Kidney (tissue), 14 donors: Measurements from ENCODE around the gene TMBIM4. TPM values are rescaled to one million over a fixed set of nuclear protein-coding genes. Genes with fewer than 3 reads are reported as not detected.

Source experiments
- DNase-seq, 5 donors: peaks; one replicate each; pipeline ENCODE4 v3.0.0-alpha.2; 2013 to 2020
- FAIRE-seq: peaks from 2 replicates; lab custom pipeline; 2012; peaks lifted over from hg19 to GRCh38; lab: Jason Lieb, UNC
- H3K27ac ChIP-seq, 2 donors: one replicate each; pipeline ENCODE4 v1.7.0; 2013; ENCODE audit warnings: low read depth in 2 of 2, low read length in 2 of 2, inconsistent platforms in 1 of 2
- H3K27me3 ChIP-seq: one replicate; pipeline ENCODE4 v1.7.1; 2013; ENCODE audit warnings: low read length, inconsistent platforms; ENCODE audit not compliant: control insufficient read depth, insufficient read depth
- H3K36me3 ChIP-seq, 3 donors: one replicate each; pipeline versions ENCODE4 v1.7.0 to v1.7.1; 2013; ENCODE audit warnings: low read length in 3 of 3, control low read depth in 1 of 3, inconsistent platforms in 1 of 3; ENCODE audit not compliant: insufficient read depth in 3 of 3, control insufficient read depth in 2 of 3
- H3K4me1 ChIP-seq, 3 donors: one replicate each; pipeline versions ENCODE4 v1.7.0 to v1.7.1; 2013; ENCODE audit warnings: low read length in 3 of 3, inconsistent platforms in 1 of 3, low read depth in 1 of 3; ENCODE audit not compliant: control insufficient read depth in 2 of 3, insufficient read depth in 2 of 3
- H3K4me3 ChIP-seq, 3 donors: one replicate each; pipeline versions ENCODE4 v1.7.0 to v1.8.1; 2013; ENCODE audit warnings: low read length in 3 of 3, control low read depth in 1 of 3, inconsistent platforms in 1 of 3
- H3K9ac ChIP-seq, 3 donors: one replicate each; pipeline versions ENCODE4 v1.7.0 to v1.7.1; 2013; ENCODE audit warnings: low read length in 3 of 3, control low read depth in 1 of 3, inconsistent platforms in 1 of 3
- H3K9me3 ChIP-seq, 3 donors: one replicate each; pipeline versions ENCODE4 v1.7.0 to v1.7.1; 2013; ENCODE audit warnings: low read length in 3 of 3, control low read depth in 1 of 3, inconsistent platforms in 1 of 3; ENCODE audit not compliant: control insufficient read depth in 2 of 3, insufficient read depth in 1 of 3
- CTCF ChIP-seq: IDR thresholded peaks from 3 replicates; pipeline ENCODE4 v1.5.1; 2012; ENCODE audit warnings: mild to moderate bottlenecking, moderate library complexity, borderline replicate concordance; ENCODE audit not compliant: insufficient read depth; ENCODE audit errors: extremely low read depth
- intact Hi-C: fragments of 100-400 bp; cut with DNase I; formaldehyde crosslinking; loops from one replicate; pipeline ENCODE4 v1.11.1; 2022
- polyA plus RNA-seq: library from polyadenylated mRNA; stranded (reverse); fragments of 350-450 nt; fragmentation: Illumina TruSeq; extraction: RNeasy Lipid Tissue Mini Kit (QIAGEN cat#74804); gene quantifications from one replicate; pipeline ENCODE4 v1.2.3, GENCODE V29; 2014; ENCODE audit warnings: low read depth, low replicate concordance; ENCODE audit not compliant: insufficient read depth
- total RNA-seq: library from RNA; stranded (reverse); fragmentation: NEBNext Ultra II Directional; extraction: Animal tissue kit (Norgen Biotek cat#: 25700); gene quantifications from one replicate; pipeline ENCODE4 v1.2.1, GENCODE V29; 2021
- donor health status: control.
- donor health status: control.
- donor health status: control.
- donor health status: control.
- donor health status: control.
- donor health status: DM: yes; HTN: yes; CAD: no.
- donor health status: Normal renal cell carcinoma (clear cell type).

The TMBIM4 gene
- total and polyA plus RNA-seq, 2 donors from 2014 or later = 140 to 179 TPM

- no peaks in the 10 kb centered on the region for H3K27me3 ChIP-seq
- no peak overlapping the region for H3K27ac ChIP-seq
- no peaks in the 10 kb centered on the region for H3K36me3 ChIP-seq
- H3K4me1 ChIP-seq = no peaks in the 10 kb centered on the region
- H3K4me3 ChIP-seq = no peak overlapping the region
- TF ChIP-seq CTCF = no peak
- DNase-seq (no peak), FAIRE-seq (no peak)
- intact Hi-C loops = no loop called here
- H3K9ac ChIP-seq = no peak overlapping the region
- H3K9me3 ChIP-seq = no peaks in the 10 kb centered on the region
Measured at GRCh38 chr12:66115071-66115600, 54.7 kb downstream of the TMBIM4 start.

- Histone ChIP-seq H3K27ac (no peak overlapping the region), H3K9ac (no peak overlapping the region), H3K4me3 (no peak overlapping the region), H3K9me3 (no peaks in the 10 kb centered on the region), H3K4me1 (no peaks in the 10 kb centered on the region), H3K27me3 (no peaks in the 10 kb centered on the region), H3K36me3 (no peaks in the 10 kb centered on the region)
- FAIRE-seq = no peak
- TF ChIP-seq CTCF = no peak
- intact Hi-C loops = no loop called here
- DNase-seq = no peak
Measured at GRCh38 chr12:66113471-66113870, 56.3 kb downstream of the TMBIM4 start.

GRCh38 chr12:66111605-66112004 lies 58.2 kb downstream of the TMBIM4 start:
- intact Hi-C loops = no loop called here
- no peak overlapping the region for H3K9ac ChIP-seq
- no peaks in the 10 kb centered on the region for H3K9me3 ChIP-seq
- no peaks in the 10 kb centered on the region for H3K27me3 ChIP-seq
- H3K36me3 ChIP-seq = no peaks in the 10 kb centered on the region
- TF ChIP-seq CTCF = no peak
- no peaks in the 10 kb centered on the region for H3K4me1 ChIP-seq
- FAIRE-seq (no peak), DNase-seq (peak in 2 of 5 donors; percentile 8 to 42)
- no peak overlapping the region for H3K4me3 ChIP-seq
- H3K27ac ChIP-seq = no peak overlapping the region

- no peak for DNase-seq
- Histone ChIP-seq H3K36me3 (no peaks in the 10 kb centered on the region), H3K9me3 (no peaks in the 10 kb centered on the region), H3K27me3 (no peaks in the 10 kb centered on the region), H3K27ac (no peak overlapping the region), H3K4me1 (no peaks in the 10 kb centered on the region), H3K4me3 (no peak overlapping the region), H3K9ac (no peak overlapping the region)
- no peak for FAIRE-seq
- intact Hi-C loops = no loop called here
- TF ChIP-seq CTCF = no peak
Measured at GRCh38 chr12:66109056-66109455, 60.7 kb downstream of the TMBIM4 start.
